DMS53 treated with DMSO at 0.1 percent for 48 hours (cell line): ENCODE data around the gene CCDC191.
A peak's percentile ranks its signal among the peaks of the same experiment; 100 is the strongest.

Source experiments
- DNase-seq: peaks from one replicate; lab custom pipeline; 2025; ENCODE audit not compliant: unreplicated experiment; lab: John Stamatoyannopoulos, UW

CCDC191 gene

GRCh38 chr3:113968986-113969385 lies 87.3 kb downstream of the CCDC191 start:
- DNase-seq: no peak

GRCh38 chr3:113966172-113966571 lies 90.2 kb downstream of the CCDC191 start:
- DNase-seq: no peak

- no peak for DNase-seq
Measured at GRCh38 chr3:113963879-113964278, 92.4 kb downstream of the CCDC191 start.

GRCh38 chr3:113954091-113954685 lies 102.1 kb downstream of the CCDC191 start:
- no peak for DNase-seq

- DNase-seq: no peak
Measured at GRCh38 chr3:113953677-113954076, 102.6 kb downstream of the CCDC191 start.

GRCh38 chr3:113952921-113953320 lies 103.4 kb downstream of the CCDC191 start:
- DNase-seq: no peak

- DNase-seq: peak; percentile 23
Measured at GRCh38 chr3:113948015-113948917, 108.1 kb downstream of the CCDC191 start.

- DNase-seq: peak; percentile 72
Measured at GRCh38 chr3:113947372-113948014, 108.8 kb downstream of the CCDC191 start, which contains the start of gene ZDHHC23. Gene ZDHHC23 (plus strand): TSS chr3:113948013. CDS start chr3:113948803, 790 bp downstream.

- DNase-seq: no peak
Measured at GRCh38 chr3:113946831-113947230, 109.5 kb downstream of the CCDC191 start.

GRCh38 chr3:113927556-113927955 lies 128.8 kb downstream of the CCDC191 start:
- no peak for DNase-seq

GRCh38 chr3:113914646-113915045 lies 141.7 kb downstream of the CCDC191 start:
- DNase-seq: no peak
